ENCODE data around the gene MARCHF6.
"Not testable (repeated sequence)": the region's sequence is repeated elsewhere in the genome, so short reads cannot be mapped to it uniquely, and the experiment has no call there.

MARCHF6 gene

DNA sequence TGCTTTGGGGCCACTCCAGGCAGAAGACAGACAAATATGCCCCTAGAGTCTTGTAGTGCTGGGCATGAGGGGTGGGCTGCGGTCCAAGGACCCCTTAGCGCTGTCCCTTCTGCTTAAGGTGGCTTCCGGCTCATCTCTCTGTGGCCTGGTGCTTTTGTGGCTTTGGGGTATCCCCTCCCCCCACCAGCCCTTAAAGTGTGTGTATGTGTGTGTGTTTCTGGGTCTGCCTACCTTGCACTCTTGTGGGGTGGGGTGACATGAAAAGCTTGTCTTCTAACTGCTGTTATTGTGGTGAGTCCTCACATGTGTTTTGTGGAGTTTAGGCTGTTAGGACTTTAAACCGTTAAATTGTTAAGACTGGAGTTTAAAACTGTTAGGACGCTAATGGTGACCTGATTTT lies 23.6 kb downstream of the MARCHF6 start:
- no peak for DNase-seq

DNA sequence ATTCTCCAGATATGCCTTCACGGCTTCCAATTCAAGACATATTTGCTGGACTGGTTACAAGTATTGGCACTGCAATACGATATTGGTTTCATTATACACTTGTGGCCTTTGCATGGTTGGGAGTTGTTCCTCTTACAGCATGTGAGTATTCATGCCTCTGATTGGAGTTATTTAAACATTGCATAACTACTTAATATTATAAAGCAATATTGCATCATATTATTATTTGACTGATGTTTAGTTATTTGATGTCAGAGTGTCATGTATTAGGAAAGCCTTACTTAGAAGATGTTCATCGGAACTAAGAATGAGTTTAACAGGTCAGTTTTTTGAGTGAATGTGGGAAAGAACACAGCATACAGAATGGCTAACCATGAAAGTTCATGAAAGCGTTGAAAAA lies 28.3 kb downstream of the MARCHF6 start:
- no peak for DNase-seq

GRCh38 chr5:10384483-10384882 lies 31.0 kb downstream of the MARCHF6 start:
- DNase-seq, result no peak

DNA sequence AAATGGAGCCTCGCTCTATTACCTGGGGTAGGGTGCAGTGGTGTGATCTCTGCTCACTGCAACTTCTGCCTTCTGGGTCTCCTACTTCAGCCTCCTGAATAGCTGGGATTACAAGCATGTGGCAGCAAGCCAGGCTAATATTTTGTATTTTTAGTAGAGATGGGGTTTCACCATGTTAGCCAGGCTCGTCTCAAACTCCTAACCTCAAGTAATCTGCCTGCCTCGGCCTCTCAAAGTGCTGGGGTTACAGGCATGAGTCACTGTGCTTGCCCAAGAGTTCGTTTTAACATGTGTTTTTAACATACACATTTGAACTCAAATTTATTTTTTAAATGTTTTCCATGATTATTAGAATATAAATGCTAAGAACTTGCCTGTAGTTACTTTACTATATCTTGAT lies 34.2 kb downstream of the MARCHF6 start:
- no peak for DNase-seq

- no peak for DNase-seq
Measured at GRCh38 chr5:10391130-10391529, 37.6 kb downstream of the MARCHF6 start.

DNA sequence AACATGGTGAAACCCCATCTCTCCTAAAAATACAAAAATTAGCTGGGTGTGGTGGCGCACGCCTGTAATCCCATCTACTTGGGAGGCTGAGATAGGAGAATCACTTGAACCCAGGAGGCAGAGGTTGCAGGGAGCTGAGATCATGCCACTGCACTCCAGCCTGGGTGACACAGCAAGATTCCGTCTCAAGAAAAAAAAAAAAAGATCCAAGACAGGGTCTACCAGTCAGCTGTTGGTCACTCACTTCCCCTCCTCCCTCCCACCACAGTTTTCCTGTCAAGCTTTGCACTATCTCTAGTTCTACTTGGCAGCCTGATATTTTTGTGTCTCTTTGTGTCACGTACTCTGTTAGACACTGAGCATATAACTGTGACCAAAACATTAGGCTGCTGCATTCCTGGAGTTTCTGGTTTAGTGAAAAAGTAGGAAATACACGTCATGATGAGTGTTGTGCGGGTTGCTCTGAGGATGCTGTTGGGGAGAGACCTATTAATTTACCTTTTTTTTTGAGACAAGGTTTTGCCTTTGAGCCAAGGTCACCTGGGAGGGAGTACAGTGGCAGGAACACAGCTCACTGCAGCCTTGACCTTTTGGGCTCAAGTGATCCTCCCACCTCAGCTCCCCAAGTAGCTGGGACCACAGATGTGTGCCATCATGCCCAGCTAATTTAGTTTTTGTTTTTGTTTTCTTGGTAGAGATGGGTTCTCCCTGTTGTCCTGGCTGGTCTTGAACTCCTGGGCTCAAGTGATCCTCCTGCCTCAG lies 39.3 kb downstream of the MARCHF6 start:
- DNase-seq, result not testable (repeated sequence)

DNA sequence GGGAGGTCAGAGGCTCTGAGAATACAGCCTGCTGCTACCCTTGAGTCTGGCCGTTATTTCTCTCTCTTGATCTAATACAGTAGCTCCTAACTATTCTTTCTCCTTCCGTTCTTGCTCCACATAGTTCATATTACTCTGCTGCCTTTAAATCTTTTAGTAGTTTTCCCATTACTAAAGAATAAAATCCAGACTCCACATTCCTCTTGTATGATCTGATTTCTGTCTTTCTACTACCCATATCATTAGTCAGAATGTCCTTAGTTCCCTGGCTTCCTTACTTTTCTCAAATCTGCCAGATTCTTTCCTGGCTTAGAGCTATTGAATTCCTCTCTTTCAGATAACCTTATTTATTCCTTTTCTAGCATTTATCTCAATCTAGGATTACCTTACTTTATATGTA lies 40.0 kb downstream of the MARCHF6 start:
- no peak for DNase-seq

- DNase-seq, result no peak
Measured at GRCh38 chr5:10396552-10396951, 43.1 kb downstream of the MARCHF6 start.

- DNase-seq, result no peak
Measured at GRCh38 chr5:10399839-10400238, 46.3 kb downstream of the MARCHF6 start.

- DNase-seq, result no peak
Measured at GRCh38 chr5:10400411-10400810, 46.9 kb downstream of the MARCHF6 start.

- no peak for DNase-seq
Measured at GRCh38 chr5:10400831-10401230, 47.3 kb downstream of the MARCHF6 start.

DNA sequence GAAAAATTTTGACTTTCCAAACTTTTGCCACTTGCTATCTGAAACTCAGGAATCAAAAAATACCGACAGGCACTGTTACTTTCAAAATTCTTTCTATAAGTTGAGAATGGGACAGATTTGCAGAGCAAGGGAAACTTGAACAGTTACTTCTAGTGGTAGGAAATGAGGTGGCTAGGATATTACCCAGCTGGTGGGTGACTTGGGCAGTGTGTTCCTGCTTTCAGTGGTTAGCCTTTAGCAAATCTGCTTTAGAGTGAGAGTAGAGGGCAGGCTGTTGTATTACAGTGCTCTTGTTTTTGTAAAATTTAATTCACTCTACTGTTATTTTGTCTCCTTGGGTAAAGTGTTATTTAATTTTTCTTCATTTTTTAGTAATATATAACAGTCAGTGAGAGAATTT lies 48.0 kb downstream of the MARCHF6 start:
- no peak for DNase-seq

Data from stimulated activated CD4-positive, alpha-beta T cell treated with anti-CD3 and anti-CD28 coated beads, Interleukin-4, amount 100 ng/mL, for 4 hours (primary cell).